SU-DHL-6 (cell line): ENCODE measurements around the gene DIS3L.
"Not testable (repeated sequence)": the region's sequence is repeated elsewhere in the genome, so short reads cannot be mapped to it uniquely, and the experiment has no call there.

Experiments used
- H2AFZ ChIP-seq: fragments of 200-600 bp; sonication (generic); 2 replicates; pipeline ENCODE4 v1.6.1; 2014; ENCODE audit warnings: low read depth, mild to moderate bottlenecking, moderate library complexity, mixed read lengths, antibody characterized with exemption, low read length; ENCODE audit not compliant: severe bottlenecking
- H3F3A ChIP-seq: fragments of 200-600 bp; shearing (Covaris generic); 2 replicates; pipeline ENCODE4 v1.6.0; 2016; ENCODE audit warnings: antibody characterized with exemption, mild to moderate bottlenecking; ENCODE audit not compliant: insufficient read depth
- H3K27ac ChIP-seq: fragments of 200-600 bp; sonication (generic); 2 replicates; pipeline ENCODE4 v1.5.1; 2016; ENCODE audit warnings: low read depth, mild to moderate bottlenecking, low read length, moderate library complexity, mixed read lengths
- H3K27me3 ChIP-seq: fragments of 200-600 bp; sonication (generic), shearing (Covaris generic); 2 replicates; pipeline ENCODE4 v1.6.0; 2014; ENCODE audit warnings: mild to moderate bottlenecking, low read length
- H3K36me3 ChIP-seq: fragments of 200-600 bp; sonication (generic); 2 replicates; pipeline ENCODE4 v1.6.1; 2014; ENCODE audit warnings: mild to moderate bottlenecking, low read length, mixed read lengths
- H3K4me2 ChIP-seq: fragments of 300-600, 200-600 bp; shearing (Covaris generic), sonication (generic); 2 replicates; pipeline ENCODE4 v1.6.0; 2014; ENCODE audit warnings: low read length, low read depth, mild to moderate bottlenecking; ENCODE audit not compliant: poor library complexity, severe bottlenecking
- H3K4me3 ChIP-seq: fragments of 200-600 bp; sonication (generic); 2 replicates; pipeline ENCODE4 v1.5.1; 2014; ENCODE audit warnings: antibody characterized with exemption, low read length, mild to moderate bottlenecking, mixed read lengths; ENCODE audit not compliant: insufficient read depth, poor library complexity, severe bottlenecking
- H3K79me2 ChIP-seq: fragments of 200-600 bp; sonication (generic); 2 replicates; pipeline ENCODE4 v1.6.1; 2014; ENCODE audit warnings: mild to moderate bottlenecking, low read length, moderate library complexity; ENCODE audit not compliant: insufficient read depth
- H3K9ac ChIP-seq: fragments of 200-600 bp; sonication (generic); 2 replicates; pipeline ENCODE4 v1.7.0; 2014; ENCODE audit warnings: mild to moderate bottlenecking, low read length
- H3K9me2 ChIP-seq: fragments of 200-600 bp; sonication (generic); replicated peaks from 2 replicates; pipeline ENCODE4 v1.6.1; 2014; ENCODE audit warnings: low read length; ENCODE audit not compliant: insufficient read depth
- H3K9me3 ChIP-seq: fragments of 200-600 bp; sonication (generic); 2 replicates; pipeline ENCODE4 v1.6.1; 2014; ENCODE audit warnings: low read length, mixed read lengths; ENCODE audit not compliant: insufficient read depth
- H4K20me1 ChIP-seq: fragments of 200-600 bp; sonication (generic); 2 replicates; pipeline ENCODE4 v1.6.1; 2014; ENCODE audit warnings: low read depth, mild to moderate bottlenecking, antibody characterized with exemption, low read length, moderate library complexity, mixed read lengths
- CTCF ChIP-seq: fragments of 200-600 bp; sonication (generic); IDR thresholded peaks from one replicate; pipeline ENCODE4 v1.5.1; 2017; ENCODE audit warnings: antibody characterized with exemption, mild to moderate bottlenecking, low read length, moderate library complexity; ENCODE audit not compliant: insufficient read depth, poor library complexity, severe bottlenecking
- EZH2phosphoT487 ChIP-seq: fragments of 200-600 bp; sonication (generic), shearing (Covaris generic); conservative IDR thresholded peaks from 2 replicates; pipeline ENCODE4 v1.6.1; 2018; ENCODE audit warnings: mild to moderate bottlenecking, antibody characterized with exemption, low read length, moderate library complexity, mixed read lengths

The DIS3L gene

GRCh38 chr15:66293419-66294156, at the start of gene DIS3L:
TSS of gene DIS3L (plus strand) at chr15:66293568. CDS start at chr15:66293597, 29 bp downstream.
- H3K27ac ChIP-seq, result peak within 1 kb of the TSS; percentile 89
- H3K79me2 ChIP-seq, result peaks cover 31% of the 10 kb centered on the region
- H3K36me3 ChIP-seq, result no peaks in the 10 kb centered on the region
- no peaks in the 10 kb centered on the region for H3K9me3 ChIP-seq
- H3K9me2 ChIP-seq, result no peaks in the 10 kb centered on the region
- peak within 1 kb of the TSS; percentile 82 for H3K9ac ChIP-seq
- H4K20me1 ChIP-seq, result no peaks in the 10 kb centered on the region
- H2AFZ ChIP-seq, result peak within 1 kb of the TSS; percentile 95
- H3K4me3 ChIP-seq, result peak within 1 kb of the TSS; percentile 69
- no peaks in the 10 kb centered on the region for H3K27me3 ChIP-seq
- H3F3A ChIP-seq, result peaks cover 15% of the 10 kb centered on the region
- TF ChIP-seq CTCF (no peak), EZH2phosphoT487 (no peak)
- peak within 1 kb of the TSS; percentile 88 for H3K4me2 ChIP-seq

GRCh38 chr15:66245832-66246231, 47.5 kb upstream of the DIS3L start:
- not testable (repeated sequence) for H3K36me3 ChIP-seq, H3K27me3 ChIP-seq, H3K9me2 ChIP-seq, H2AFZ ChIP-seq, H3K4me2 ChIP-seq, H3K9ac ChIP-seq, H3K27ac ChIP-seq, H4K20me1 ChIP-seq, H3K9me3 ChIP-seq, H3K79me2 ChIP-seq, H3K4me3 ChIP-seq, H3F3A ChIP-seq

GRCh38 chr15:66246937-66247336, 46.4 kb upstream of the DIS3L start:
- Histone ChIP-seq H3F3A (no peaks in the 10 kb centered on the region), H4K20me1 (no peaks in the 10 kb centered on the region), H3K4me3 (no peak overlapping the region), H3K9me3 (no peaks in the 10 kb centered on the region), H3K27ac (no peak overlapping the region), H3K36me3 (no peaks in the 10 kb centered on the region), H3K79me2 (no peaks in the 10 kb centered on the region), H3K9ac (no peak overlapping the region), H2AFZ (no peak overlapping the region), H3K27me3 (no peaks in the 10 kb centered on the region), H3K4me2 (no peak overlapping the region), H3K9me2 (no peaks in the 10 kb centered on the region)
- TF ChIP-seq EZH2phosphoT487 (no peak), CTCF (no peak)

- H3K4me2 ChIP-seq, result no peak overlapping the region
- H3K4me3 ChIP-seq, result no peak overlapping the region
- no peak for TF ChIP-seq EZH2phosphoT487
- no peak for TF ChIP-seq CTCF
- no peaks in the 10 kb centered on the region for H3K79me2 ChIP-seq
- no peak overlapping the region for H3K27ac ChIP-seq
- H3F3A ChIP-seq, result no peaks in the 10 kb centered on the region
- no peaks in the 10 kb centered on the region for H3K9me3 ChIP-seq
- no peak overlapping the region for H2AFZ ChIP-seq
- H4K20me1 ChIP-seq, result no peaks in the 10 kb centered on the region
- no peaks in the 10 kb centered on the region for H3K27me3 ChIP-seq
- no peaks in the 10 kb centered on the region for H3K9me2 ChIP-seq
- no peak overlapping the region for H3K9ac ChIP-seq
- no peaks in the 10 kb centered on the region for H3K36me3 ChIP-seq
Measured at GRCh38 chr15:66249605-66250174, 43.7 kb upstream of the DIS3L start.
